ENCODE data around the gene RB1.

DNA sequence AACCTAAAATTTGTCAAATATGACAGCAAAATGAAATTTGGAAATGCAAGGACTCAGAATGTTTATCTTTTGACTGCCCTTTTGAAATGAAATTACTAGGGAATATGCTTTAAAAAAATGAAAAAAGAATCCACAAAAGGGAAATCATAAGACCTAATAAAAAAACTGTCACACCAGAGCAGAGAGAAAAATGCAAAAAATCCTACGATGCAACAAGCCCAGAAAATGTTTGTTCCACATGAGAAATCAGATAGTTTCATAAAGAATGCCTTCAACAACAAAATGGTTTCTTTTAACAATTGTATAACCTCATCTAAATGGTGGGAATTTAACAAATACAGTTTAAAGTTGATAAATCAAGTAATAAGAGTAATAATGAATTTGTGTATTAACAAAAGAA is 101.4 kb downstream of the RB1 start:
- TF ChIP-seq, protein P1, sequence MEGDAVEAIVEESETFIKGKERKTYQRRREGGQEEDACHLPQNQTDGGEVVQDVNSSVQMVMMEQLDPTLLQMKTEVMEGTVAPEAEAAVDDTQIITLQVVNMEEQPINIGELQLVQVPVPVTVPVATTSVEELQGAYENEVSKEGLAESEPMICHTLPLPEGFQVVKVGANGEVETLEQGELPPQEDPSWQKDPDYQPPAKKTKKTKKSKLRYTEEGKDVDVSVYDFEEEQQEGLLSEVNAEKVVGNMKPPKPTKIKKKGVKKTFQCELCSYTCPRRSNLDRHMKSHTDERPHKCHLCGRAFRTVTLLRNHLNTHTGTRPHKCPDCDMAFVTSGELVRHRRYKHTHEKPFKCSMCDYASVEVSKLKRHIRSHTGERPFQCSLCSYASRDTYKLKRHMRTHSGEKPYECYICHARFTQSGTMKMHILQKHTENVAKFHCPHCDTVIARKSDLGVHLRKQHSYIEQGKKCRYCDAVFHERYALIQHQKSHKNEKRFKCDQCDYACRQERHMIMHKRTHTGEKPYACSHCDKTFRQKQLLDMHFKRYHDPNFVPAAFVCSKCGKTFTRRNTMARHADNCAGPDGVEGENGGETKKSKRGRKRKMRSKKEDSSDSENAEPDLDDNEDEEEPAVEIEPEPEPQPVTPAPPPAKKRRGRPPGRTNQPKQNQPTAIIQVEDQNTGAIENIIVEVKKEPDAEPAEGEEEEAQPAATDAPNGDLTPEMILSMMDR (IDR thresholded peaks at IDR 0.05), result no peak
- TF ChIP-seq POLR2A (IDR thresholded peaks at IDR 0.05; ENCODE audit: low read depth), result no peak
